Astrocyte (in vitro differentiated cells and primary cell): Measurements from ENCODE around the gene MYT1. TPM values are rescaled to one million over a fixed set of nuclear protein-coding genes. Genes with fewer than 3 reads are reported as not detected.

Experiments used
- DNase-seq: peaks from one replicate; pipeline ENCODE4 v3.0.0-alpha.2; 2010; ENCODE audit warnings: low read depth
- FAIRE-seq: peaks from 2 replicates; lab custom pipeline; 2011; peaks lifted over from hg19 to GRCh38; lab: Jason Lieb, UNC
- H2AFZ ChIP-seq: 2 replicates; pipeline ENCODE4 v1.6.0; 2012; ENCODE audit warnings: low read depth, low read length, inconsistent platforms
- H3K27ac ChIP-seq: 2 replicates; pipeline ENCODE4 v1.5.1; 2011; ENCODE audit warnings: low read depth, low read length, inconsistent platforms
- H3K27me3 ChIP-seq: 2 replicates; pipeline ENCODE4 v1.6.0; 2011; ENCODE audit warnings: low read length, inconsistent platforms; ENCODE audit not compliant: insufficient read depth
- H3K36me3 ChIP-seq: 2 replicates; pipeline ENCODE4 v1.5.1; 2011; ENCODE audit warnings: low read length, inconsistent platforms; ENCODE audit not compliant: insufficient read depth
- H3K4me1 ChIP-seq: 2 replicates; pipeline ENCODE4 v1.5.1; 2011; ENCODE audit warnings: low read length, inconsistent platforms; ENCODE audit not compliant: insufficient read depth
- H3K4me2 ChIP-seq: 2 replicates; pipeline ENCODE4 v1.6.0; 2012; ENCODE audit warnings: low read length, inconsistent platforms
- H3K4me3 ChIP-seq: 2 replicates; pipeline ENCODE4 v1.5.1; 2011; ENCODE audit warnings: low read depth, mild to moderate bottlenecking, low read length, inconsistent platforms; ENCODE audit not compliant: insufficient read depth
- H3K79me2 ChIP-seq: 2 replicates; pipeline ENCODE4 v1.6.0; 2012; ENCODE audit warnings: mild to moderate bottlenecking, low read length, inconsistent platforms; ENCODE audit not compliant: insufficient read depth
- H3K9ac ChIP-seq: 2 replicates; pipeline ENCODE4 v1.6.0; 2012; ENCODE audit warnings: mild to moderate bottlenecking, low read length, inconsistent platforms
- H3K9me3 ChIP-seq: 2 replicates; pipeline ENCODE4 v1.5.1; 2012; ENCODE audit warnings: low read depth, mild to moderate bottlenecking, low read length, inconsistent platforms; ENCODE audit not compliant: insufficient read depth
- H4K20me1 ChIP-seq: 2 replicates; pipeline ENCODE4 v1.6.0; 2012; ENCODE audit warnings: low read length, inconsistent platforms; ENCODE audit not compliant: insufficient read depth
- H3K27ac Mint-ChIP-seq: one replicate; pipeline ENCODE4 v1.8.0; 2021; ENCODE audit warnings: mild to moderate bottlenecking, mixed read lengths; ENCODE audit not compliant: unreplicated experiment
- H3K27me3 Mint-ChIP-seq: one replicate; pipeline ENCODE4 v1.8.0; 2021; ENCODE audit warnings: low read depth, mixed read lengths; ENCODE audit not compliant: unreplicated experiment
- H3K36me3 Mint-ChIP-seq: one replicate; pipeline ENCODE4 v1.8.0; 2021; ENCODE audit warnings: low read depth, mixed read lengths; ENCODE audit not compliant: unreplicated experiment
- H3K4me1 Mint-ChIP-seq: one replicate; pipeline ENCODE4 v1.8.0; 2021; ENCODE audit warnings: low read depth, mixed read lengths; ENCODE audit not compliant: unreplicated experiment
- H3K4me3 Mint-ChIP-seq: one replicate; pipeline ENCODE4 v1.8.0; 2021; ENCODE audit warnings: mild to moderate bottlenecking, moderate library complexity, mixed read lengths; ENCODE audit not compliant: unreplicated experiment
- H3K9me3 Mint-ChIP-seq: one replicate; pipeline ENCODE4 v1.8.0; 2021; ENCODE audit warnings: mild to moderate bottlenecking, mixed read lengths; ENCODE audit not compliant: unreplicated experiment
- CTCF ChIP-seq: IDR thresholded peaks from 2 replicates; pipeline ENCODE4 v1.5.1; 2011; ENCODE audit warnings: low read depth, mild to moderate bottlenecking, inconsistent platforms, low read length, moderate library complexity; ENCODE audit not compliant: insufficient read depth
- EZH2 ChIP-seq: IDR thresholded peaks from 2 replicates; pipeline ENCODE4 v1.6.1; 2012; ENCODE audit warnings: mild to moderate bottlenecking, low read length, inconsistent platforms; ENCODE audit not compliant: insufficient read depth
- total RNA-seq: library from RNA; stranded (reverse); gene quantifications from 2 replicates; pipeline ENCODE4 v1.2.1, GENCODE V29; 2021

Gene MYT1
- total RNA-seq, 1 donor from 2014 or later = not detected

GRCh38 chr20:64193058-64193457 is 28.8 kb downstream of the MYT1 start:
- H3K9ac ChIP-seq = no peak overlapping the region
- H3K4me2 ChIP-seq = no peak overlapping the region
- H3K4me1 Mint-ChIP-seq = no peaks in the 10 kb centered on the region
- no peak overlapping the region for H2AFZ ChIP-seq
- DNase-seq (no peak), FAIRE-seq (no peak)
- H3K4me1 ChIP-seq = peaks cover 4% of the 10 kb centered on the region
- H3K9me3 Mint-ChIP-seq = no peaks in the 10 kb centered on the region
- peaks cover 23% of the 10 kb centered on the region for H3K27me3 ChIP-seq
- H3K36me3 Mint-ChIP-seq = no peaks in the 10 kb centered on the region
- no peak overlapping the region for H3K27ac ChIP-seq
- H3K4me3 ChIP-seq = no peak overlapping the region
- H3K36me3 ChIP-seq = no peaks in the 10 kb centered on the region
- H4K20me1 ChIP-seq = no peaks in the 10 kb centered on the region
- no peak for TF ChIP-seq EZH2
- no peak for TF ChIP-seq CTCF
- H3K9me3 ChIP-seq = no peaks in the 10 kb centered on the region
- peaks cover 51% of the 10 kb centered on the region for H3K27me3 Mint-ChIP-seq
- H3K4me3 Mint-ChIP-seq = no peak overlapping the region
- H3K27ac Mint-ChIP-seq = no peak overlapping the region
- no peaks in the 10 kb centered on the region for H3K79me2 ChIP-seq

- Mint-ChIP-seq H3K27me3 (peaks cover 53% of the 10 kb centered on the region), H3K27ac (no peak overlapping the region), H3K4me1 (no peaks in the 10 kb centered on the region), H3K9me3 (no peaks in the 10 kb centered on the region), H3K4me3 (no peak overlapping the region), H3K36me3 (no peaks in the 10 kb centered on the region)
- Histone ChIP-seq H3K36me3 (no peaks in the 10 kb centered on the region), H3K4me1 (peaks cover 4% of the 10 kb centered on the region), H4K20me1 (no peaks in the 10 kb centered on the region), H3K9me3 (no peaks in the 10 kb centered on the region), H3K9ac (no peak overlapping the region), H3K4me3 (no peak overlapping the region), H3K27me3 (peaks cover 20% of the 10 kb centered on the region), H2AFZ (no peak overlapping the region), H3K4me2 (no peak overlapping the region), H3K27ac (no peak overlapping the region), H3K79me2 (no peaks in the 10 kb centered on the region)
- TF ChIP-seq EZH2 (no peak), CTCF (no peak)
- DNase-seq = no peak
- FAIRE-seq = no peak
These were observed 30.0 kb downstream of the MYT1 start for GRCh38 chr20:64194269-64194668.

- no peak overlapping the region for H3K4me3 ChIP-seq
- Mint-ChIP-seq H3K9me3 (peaks cover 4% of the 10 kb centered on the region), H3K27ac (no peak overlapping the region), H3K4me3 (no peak overlapping the region), H3K27me3 (peaks cover 67% of the 10 kb centered on the region), H3K36me3 (peaks cover 3% of the 10 kb centered on the region), H3K4me1 (no peaks in the 10 kb centered on the region)
- H3K27ac ChIP-seq = no peak overlapping the region
- H2AFZ ChIP-seq = no peak overlapping the region
- no peaks in the 10 kb centered on the region for H3K36me3 ChIP-seq
- H3K9me3 ChIP-seq = no peaks in the 10 kb centered on the region
- no peaks in the 10 kb centered on the region for H4K20me1 ChIP-seq
- H3K4me2 ChIP-seq = no peak overlapping the region
- TF ChIP-seq CTCF (no peak), EZH2 (no peak)
- no peaks in the 10 kb centered on the region for H3K4me1 ChIP-seq
- FAIRE-seq = no peak
- peaks cover 18% of the 10 kb centered on the region for H3K27me3 ChIP-seq
- H3K9ac ChIP-seq = no peak overlapping the region
- H3K79me2 ChIP-seq = no peaks in the 10 kb centered on the region
- no peak for DNase-seq
These were observed 32.1 kb downstream of the MYT1 start for GRCh38 chr20:64196309-64196708.
